Measurements from ENCODE around the gene OR51G2. TPM values are rescaled to one million over a fixed set of nuclear protein-coding genes. Genes with fewer than 3 reads are reported as not detected.
"Not testable (repeated sequence)": the region's sequence is repeated elsewhere in the genome, so short reads cannot be mapped to it uniquely, and the experiment has no call there.

OR51G2 gene
- not detected for total RNA-seq

- DNase-seq: no peak
These were observed at the start of gene OR51G2 for GRCh38 chr11:4919250-4919649. TSS of gene OR51G2 (minus strand) at chr11:4919350. CDS start at chr11:4915663, 3,687 bp downstream.

- DNase-seq: no peak
These were observed 43.7 kb upstream of the OR51G2 start for GRCh38 chr11:4962816-4963215.

GRCh38 chr11:4960877-4961276 is 41.7 kb upstream of the OR51G2 start:
- DNase-seq: no peak

- no peak for DNase-seq
These were observed 38.2 kb upstream of the OR51G2 start for GRCh38 chr11:4957396-4957795.

- DNase-seq: not testable (repeated sequence)
These were observed 36.5 kb upstream of the OR51G2 start, which contains the start of gene OR51A2 for GRCh38 chr11:4955613-4956012. TSS of gene OR51A2 (minus strand) at chr11:4955713. CDS start at chr11:4955713, 0 bp downstream.

- no peak for DNase-seq
These were observed 28.4 kb upstream of the OR51G2 start, which contains the start of gene OR51A4 for GRCh38 chr11:4947505-4947904. TSS of gene OR51A4 (minus strand) at chr11:4947605. CDS start at chr11:4947100, 505 bp downstream.

GRCh38 chr11:4936745-4937144 is 17.6 kb upstream of the OR51G2 start:
- no peak for DNase-seq

- no peak for DNase-seq
These were observed 13.6 kb upstream of the OR51G2 start for GRCh38 chr11:4932751-4933150.

- no peak for DNase-seq
These were observed 7.5 kb upstream of the OR51G2 start for GRCh38 chr11:4926608-4927007.

GRCh38 chr11:4924239-4924638 is 5.1 kb upstream of the OR51G2 start, which contains the start of gene OR51G1:
TSS of gene OR51G1 (minus strand) at chr11:4924339. CDS start at chr11:4924339, 0 bp downstream.
- DNase-seq: no peak

- DNase-seq: no peak
These were observed 3.2 kb upstream of the OR51G2 start for GRCh38 chr11:4922304-4922703.

GRCh38 chr11:4921796-4922195 is 2.6 kb upstream of the OR51G2 start:
- DNase-seq: no peak

GRCh38 chr11:4916581-4916980 is 2.6 kb downstream of the OR51G2 start:
- DNase-seq: no peak

- no peak for DNase-seq
These were observed 15.7 kb downstream of the OR51G2 start, which contains the start of gene OR51A7 for GRCh38 chr11:4903484-4903883. TSS of gene OR51A7 (plus strand) at chr11:4903783. CDS start at chr11:4907370, 3,587 bp downstream.

GRCh38 chr11:4891996-4892640 is 27.0 kb downstream of the OR51G2 start:
- no peak for DNase-seq

GRCh38 chr11:4890279-4890678 is 28.9 kb downstream of the OR51G2 start:
- no peak for DNase-seq

GRCh38 chr11:4887591-4887990 is 31.6 kb downstream of the OR51G2 start:
- no peak for DNase-seq

GRCh38 chr11:4886186-4886585 is 33.0 kb downstream of the OR51G2 start:
- no peak for DNase-seq

- DNase-seq: no peak
These were observed 34.8 kb downstream of the OR51G2 start for GRCh38 chr11:4884361-4884760.

GRCh38 chr11:4882543-4882942 is 36.6 kb downstream of the OR51G2 start:
- DNase-seq: no peak

- DNase-seq: no peak
These were observed 37.2 kb downstream of the OR51G2 start, which contains the start of gene OR51T1 for GRCh38 chr11:4881860-4882500. TSS of gene OR51T1 (plus strand) at chr11:4881900. CDS start at chr11:4881900, 0 bp downstream.

GRCh38 chr11:4881188-4881587 is 38.0 kb downstream of the OR51G2 start:
- no peak for DNase-seq

- no peak for DNase-seq
These were observed 53.3 kb downstream of the OR51G2 start for GRCh38 chr11:4865855-4866254.

- no peak for DNase-seq
These were observed 55.3 kb downstream of the OR51G2 start for GRCh38 chr11:4863876-4864275.
